ENCODE data around the gene GPR158. TPM values are rescaled to one million over a fixed set of nuclear protein-coding genes. Genes with fewer than 3 reads are reported as not detected.

The GPR158 gene
- total RNA-seq, 1 donor from 2014 or later = 0.10 TPM

GRCh38 chr10:25180801-25181200 lies 6.0 kb downstream of the GPR158 start:
- Mint-ChIP-seq H3K27me3 (peaks cover 47% of the 10 kb centered on the region), H3K4me3 (ENCODE audit: low read depth) (no peak overlapping the region), H3K9me3 (ENCODE audit: low read depth) (no peaks in the 10 kb centered on the region), H3K27ac (no peak overlapping the region), H3K36me3 (ENCODE audit: insufficient read depth) (no peaks in the 10 kb centered on the region), H3K4me1 (ENCODE audit: low read depth) (peaks cover 9% of the 10 kb centered on the region)
- DNase-seq (ENCODE audit: low spot score, unreplicated experiment) = no peak
- no peak for TF ChIP-seq CTCF (IDR thresholded peaks at IDR 0.05; ENCODE audit: unreplicated experiment)

GRCh38 chr10:25182636-25183035 lies 7.8 kb downstream of the GPR158 start:
- H3K27me3 Mint-ChIP-seq = peaks cover 39% of the 10 kb centered on the region
- H3K36me3 Mint-ChIP-seq (ENCODE audit: insufficient read depth) = no peaks in the 10 kb centered on the region
- H3K27ac Mint-ChIP-seq = no peak overlapping the region
- H3K4me3 Mint-ChIP-seq (ENCODE audit: low read depth) = no peak overlapping the region
- peaks cover 3% of the 10 kb centered on the region for H3K4me1 Mint-ChIP-seq (ENCODE audit: low read depth)
- TF ChIP-seq CTCF (IDR thresholded peaks at IDR 0.05; ENCODE audit: unreplicated experiment) = no peak
- H3K9me3 Mint-ChIP-seq (ENCODE audit: low read depth) = no peaks in the 10 kb centered on the region
- DNase-seq (ENCODE audit: low spot score, unreplicated experiment) = no peak

- H3K27me3 Mint-ChIP-seq = peaks cover 7% of the 10 kb centered on the region
- no peak overlapping the region for H3K27ac Mint-ChIP-seq
- H3K4me3 Mint-ChIP-seq (ENCODE audit: low read depth) = no peak overlapping the region
- no peaks in the 10 kb centered on the region for H3K9me3 Mint-ChIP-seq (ENCODE audit: low read depth)
- no peak for TF ChIP-seq CTCF (IDR thresholded peaks at IDR 0.05; ENCODE audit: unreplicated experiment)
- H3K4me1 Mint-ChIP-seq (ENCODE audit: low read depth) = no peaks in the 10 kb centered on the region
- no peaks in the 10 kb centered on the region for H3K36me3 Mint-ChIP-seq (ENCODE audit: insufficient read depth)
- no peak for DNase-seq (ENCODE audit: low spot score, unreplicated experiment)
Measured at GRCh38 chr10:25191162-25191895, 16.5 kb downstream of the GPR158 start.

GRCh38 chr10:25198151-25198550 lies 23.4 kb downstream of the GPR158 start:
- H3K27ac Mint-ChIP-seq = no peak overlapping the region
- H3K36me3 Mint-ChIP-seq (ENCODE audit: insufficient read depth) = no peaks in the 10 kb centered on the region
- TF ChIP-seq CTCF (IDR thresholded peaks at IDR 0.05; ENCODE audit: unreplicated experiment) = no peak
- H3K27me3 Mint-ChIP-seq = peaks cover 15% of the 10 kb centered on the region
- no peak overlapping the region for H3K4me3 Mint-ChIP-seq (ENCODE audit: low read depth)
- no peak for DNase-seq (ENCODE audit: low spot score, unreplicated experiment)
- no peaks in the 10 kb centered on the region for H3K4me1 Mint-ChIP-seq (ENCODE audit: low read depth)
- H3K9me3 Mint-ChIP-seq (ENCODE audit: low read depth) = peaks cover 5% of the 10 kb centered on the region

DNA sequence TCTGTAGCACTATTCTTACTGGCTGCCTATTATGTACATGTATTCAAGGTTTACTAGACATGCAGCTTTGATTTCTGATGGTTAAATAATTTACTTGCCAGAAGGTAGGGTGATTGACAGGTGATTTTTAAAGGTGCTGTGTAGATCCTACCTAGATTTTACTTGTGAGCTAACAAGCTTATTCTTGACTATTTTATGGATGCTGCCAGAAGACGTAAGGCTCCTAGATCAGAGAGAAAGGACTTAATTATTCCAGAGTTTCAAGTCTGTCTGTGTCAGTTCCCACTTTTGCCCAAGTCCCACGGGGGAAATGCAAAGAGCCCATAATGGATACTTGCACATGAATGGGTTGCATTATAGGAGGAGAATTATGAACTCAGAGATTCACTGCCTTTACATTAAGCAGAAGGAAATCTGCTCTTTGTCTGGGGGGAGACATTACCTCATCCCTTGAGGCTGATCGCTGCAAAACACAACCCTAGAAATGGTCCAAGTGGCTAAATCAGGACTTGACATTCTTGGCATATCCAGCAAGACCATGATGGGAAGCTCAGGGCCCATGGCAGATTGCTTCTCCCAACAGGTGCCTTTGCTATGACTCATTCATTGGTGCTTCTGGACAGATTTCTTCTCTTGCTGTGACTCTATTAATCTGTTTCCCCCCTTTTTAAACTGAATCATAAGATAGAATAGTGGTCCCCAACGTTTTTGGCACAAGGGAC lies 32.1 kb downstream of the GPR158 start:
- Mint-ChIP-seq H3K27me3 (peaks cover 29% of the 10 kb centered on the region), H3K36me3 (ENCODE audit: insufficient read depth) (no peaks in the 10 kb centered on the region), H3K27ac (no peak overlapping the region), H3K4me3 (ENCODE audit: low read depth) (no peak overlapping the region), H3K4me1 (ENCODE audit: low read depth) (peaks cover 12% of the 10 kb centered on the region), H3K9me3 (ENCODE audit: low read depth) (no peaks in the 10 kb centered on the region)
- TF ChIP-seq CTCF (IDR thresholded peaks at IDR 0.05; ENCODE audit: unreplicated experiment) = no peak
- DNase-seq (ENCODE audit: low spot score, unreplicated experiment) = no peak

Measured in progenitor cell of endocrine pancreas (in vitro differentiated cells).